K562 (cell line): ENCODE results near the gene DLGAP1. TPM values are rescaled to one million over a fixed set of nuclear protein-coding genes. Genes with fewer than 3 reads are reported as not detected.

Experiments
- ATAC-seq: fragments of 200-7000 bp; cut with Tn5 transposase; 3 replicates; pipeline ENCODE4 v1.9.1; 2020; ENCODE audit warnings: moderate library complexity
- BruUV-seq: library from RNA; stranded (reverse); fragments of 400-500 nt; replicated peaks from 2 replicates; lab custom pipeline; 2021; lab: Mats Ljungman, UMichigan
- CTCF ChIA-PET: fragments of 300-600 bp; formaldehyde crosslinking; extraction: SDS; loops from one replicate; lab custom pipeline; 2021; ENCODE audit warnings: low intra/inter-chr PET ratio; lab: Yijun Ruan, JAX
- POLR2A ChIA-PET: fragments of 300-600, 350-650 bp; sonication (Branson Sonifier 250); formaldehyde crosslinking; extraction: SDS; loops from one replicate; lab custom pipeline; 2021; ENCODE audit warnings: antibody characterized with exemption, inconsistent platforms; lab: Yijun Ruan, JAX
- DNase-seq, 4 experiments: peaks; one replicate each; pipeline versions ENCODE4 v3.0.0 to v3.0.0-alpha.2; 2011 to 2018; ENCODE audit warnings: low spot score in 3 of 4, mixed read lengths in 3 of 4; ENCODE audit errors: extremely low read depth in 1 of 4
- FAIRE-seq: peaks from 2 replicates; lab custom pipeline; 2011; peaks lifted over from hg19 to GRCh38; lab: Jason Lieb, UNC
- H2AFZ ChIP-seq: 2 replicates; pipeline ENCODE4 v1.6.0; 2011; ENCODE audit warnings: low read depth, low read length, control low read depth, inconsistent platforms
- H3K27ac ChIP-seq: fragments of 200-600 bp; 3 replicates; pipeline ENCODE4 v1.8.0; 2011; ENCODE audit warnings: low read depth, mild to moderate bottlenecking, control low read depth, inconsistent platforms, low read length, moderate library complexity, mixed read lengths; ENCODE audit errors: extremely low read depth
- H3K27me3 ChIP-seq, 2 experiments: fragments of 300-600 bp in 1 of 2; 2 replicates in 1 of 2; 3 replicates in 1 of 2; pipeline versions ENCODE4 v1.6.0 to v1.8.0; 2011; ENCODE audit warnings: inconsistent platforms in 2 of 2, low read length in 2 of 2, mild to moderate bottlenecking in 1 of 2, mixed read lengths in 1 of 2, moderate library complexity in 1 of 2; ENCODE audit not compliant: control insufficient read depth in 2 of 2, insufficient read depth in 2 of 2
- H3K36me3 ChIP-seq: fragments of 300-600 bp; 3 replicates; pipeline ENCODE4 v1.8.0; 2011; ENCODE audit warnings: mild to moderate bottlenecking, low read length, inconsistent platforms; ENCODE audit not compliant: control insufficient read depth, insufficient read depth
- H3K4me1 ChIP-seq, 2 experiments: fragments of 200-600 bp in 1 of 2; replicated peaks in 1 of 2; 2 replicates in 1 of 2; 3 replicates in 1 of 2; pipeline versions ENCODE4 v1.5.1 to v1.8.0; 2011; ENCODE audit warnings: inconsistent platforms in 2 of 2, low read length in 2 of 2, mild to moderate bottlenecking in 1 of 2, mixed read lengths in 1 of 2, moderate library complexity in 1 of 2; ENCODE audit not compliant: control insufficient read depth in 2 of 2, insufficient read depth in 2 of 2
- H3K4me2 ChIP-seq: 2 replicates; pipeline ENCODE4 v1.6.1; 2011; ENCODE audit warnings: low read length, control low read depth, inconsistent platforms, mixed read lengths; ENCODE audit not compliant: insufficient read depth
- H3K4me3 ChIP-seq: fragments of 200-600 bp; sonication (generic), shearing (Covaris generic); 2 replicates; pipeline ENCODE4 v1.5.1; 2016; ENCODE audit warnings: control low read depth, inconsistent platforms
- H3K79me2 ChIP-seq: fragments of 200-600 bp; 3 replicates; pipeline ENCODE4 v1.8.0; 2011; ENCODE audit warnings: low read length, inconsistent platforms; ENCODE audit not compliant: control insufficient read depth, insufficient read depth
- H3K9ac ChIP-seq, 2 experiments: 2 replicates each; pipeline versions ENCODE4 v1.6.0 to v1.6.1; 2011; ENCODE audit warnings: low read depth in 2 of 2, low read length in 2 of 2, control low read depth in 1 of 2, inconsistent platforms in 1 of 2, mild to moderate bottlenecking in 1 of 2, mixed read lengths in 1 of 2; ENCODE audit not compliant: insufficient read depth in 1 of 2
- H3K9me1 ChIP-seq: one replicate; pipeline ENCODE4 v1.6.0; 2011; ENCODE audit warnings: inconsistent platforms, mild to moderate bottlenecking, low read length, moderate library complexity; ENCODE audit not compliant: control insufficient read depth, insufficient read depth
- H3K9me3 ChIP-seq: replicated peaks from 2 replicates; pipeline ENCODE4 v1.5.1; 2011; ENCODE audit warnings: low read depth, low read length, inconsistent platforms; ENCODE audit not compliant: control insufficient read depth, insufficient read depth
- H4K20me1 ChIP-seq: replicated peaks from 2 replicates; pipeline ENCODE4 v1.6.1; 2011; ENCODE audit warnings: low read length, inconsistent platforms, mixed read lengths; ENCODE audit not compliant: control insufficient read depth, insufficient read depth
- CBX3 ChIP-seq, 2 experiments: IDR thresholded peaks; 1 replicate in 1 of 2; 2 replicates in 1 of 2; pipeline ENCODE4 v1.6.1; 2012; ENCODE audit warnings: inconsistent platforms in 2 of 2, low read length in 2 of 2, borderline replicate concordance in 1 of 2, control low read depth in 1 of 2
- CBX5 ChIP-seq: IDR thresholded peaks from 2 replicates; pipeline ENCODE4 v1.6.1; 2014; ENCODE audit warnings: low read depth, borderline replicate concordance
- HBP1 ChIP-seq: fragments of 450-650 bp; formaldehyde crosslinking; IDR thresholded peaks from 2 replicates; pipeline ENCODE4 v1.4.0; 2022; ENCODE audit warnings: missing genetic modification characterization
- MYNN ChIP-seq, 2 experiments: sonication (generic); formaldehyde crosslinking in 1 of 2; IDR thresholded peaks; 2 replicates each; pipeline versions ENCODE4 v1.5.0 to v1.6.1; 2016 to 2020; ENCODE audit warnings: antibody characterized with exemption in 1 of 2, missing genetic modification reagents in 1 of 2
- TRIM28 ChIP-seq: fragments of 450-650 bp; IDR thresholded peaks from 2 replicates; pipeline ENCODE4 v1.6.1; 2017
- U2AF1 ChIP-seq: fragments of 200-400 bp; formaldehyde crosslinking; optimal IDR thresholded peaks from 2 replicates; pipeline ENCODE3; 2017; ENCODE audit warnings: mild to moderate bottlenecking, low read depth, low read length, moderate library complexity
- ZNF384 ChIP-seq: IDR thresholded peaks from 2 replicates; pipeline ENCODE4 v1.6.1; 2012; ENCODE audit warnings: low read depth, low read length, improper control_type of control experiment
- WGBS: fragments of 100-300 bp; shearing (Covaris generic); methylation state at CpG from one replicate; pipeline ENCODE4 v1.1.6; 2016; ENCODE audit warnings: low coverage, mixed read lengths; ENCODE audit not compliant: insufficient coverage; ENCODE audit errors: missing lambda C conversion rate; 5-methylcytosine and 5-hydroxymethylcytosine counted together
- in situ Hi-C: fragments of 300-500 bp; cut with MboI; formaldehyde crosslinking; loops from 4 replicates; pipeline ENCODE4 v1.15.0; 2018; ENCODE audit warnings: inconsistent platforms, mixed read lengths
- intact Hi-C: fragments of 100-400 bp; cut with micrococcal nuclease; formaldehyde crosslinking; loops from 2 replicates; pipeline ENCODE4 v1.14.2; 2022
- polyA plus RNA-seq, 8 experiments: library from polyadenylated mRNA; depleted of rRNA in 4 of 8; stranded (reverse) in 5 of 8; unstranded in 3 of 8; fragments of >200 nt; fragmentation: Nextera tagmentation in 2 of 8; fragmentation: Illumina TruSeq in 1 of 8; extraction: Ambion mirVana in 2 of 8; extraction: Trizol in 1 of 8; gene quantifications; 2 replicates each; pipeline versions ENCODE4 v1.2.1 to v1.2.3, GENCODE V29; 2011 to 2014; ENCODE audit warnings: inconsistent platforms in 1 of 8, missing spikeins in 1 of 8
- total RNA-seq, 7 experiments: library from RNA; depleted of rRNA in 6 of 7; stranded (reverse); fragments of >200 nt in 6 of 7; fragmentation: Illumina TruSeq in 2 of 7; extraction: Trizol in 2 of 7; gene quantifications; 2 replicates each; pipeline versions ENCODE4 v1.2.1 to v1.2.3, GENCODE V29; 2011 to 2021; ENCODE audit warnings: low replicate concordance in 1 of 7

DLGAP1 gene
- total and polyA plus RNA-seq, 9 of the 15 experiments (the other 6 are each of a cell fraction or from before 2014, with no cell fraction given) = 0.04 to 0.22 (median 0.08) TPM

GRCh38 chr18:3982541-3982940 is 472.6 kb downstream of the DLGAP1 start (continued):
- TF ChIP-seq MYNN (IDR thresholded peaks at IDR 0.05) = no peak
- TF ChIP-seq MYNN (CRISPR knock-in tag; IDR thresholded peaks at IDR 0.05) = no peak
- no peak for TF ChIP-seq U2AF1
- TF ChIP-seq, all 486 proteins: peak for 0

- no peak overlapping the region for H3K27ac ChIP-seq
- no TSS peak for BruUV-seq
- CTCF ChIA-PET = no interaction called here
- peak; percentile 82 for TF ChIP-seq TRIM28
- peak; percentile 71; the same call in 1 of the 2 replicates for TF ChIP-seq CBX5
- TF ChIP-seq CBX3 (IDR thresholded peaks at IDR 0.05; ENCODE audit: borderline replicate concordance in 1 of 2, low read length in 2 of 2) = 0 out of 3 replicates have a peak, but pooled peaks of 1 of the 2 experiments have one; percentile 18
- TF ChIP-seq HBP1 (CRISPR knock-in tag) = no peak
- TF ChIP-seq ZNF384 = peak; percentile 32; the same call in 1 of the 2 replicates
- TF ChIP-seq, all 486 proteins: peak for 4
- FAIRE-seq (no peak), DNase-seq (no peak), ATAC-seq (no peak)
- no peak overlapping the region for H3K4me2 ChIP-seq
- no peaks in the 10 kb centered on the region for H3K9me1 ChIP-seq
- 2% methylated on average over 4 of the region's 4 CpGs for WGBS
- H3K9me3 ChIP-seq = no peaks in the 10 kb centered on the region; the same call in 1 of the 2 replicates
- H3K27me3 ChIP-seq = peaks cover 0 to 8% of the 10 kb centered on the region in 2 experiments; a peak in 1 of 5 replicates
- H3K4me1 ChIP-seq = peaks cover 0 to 4% of the 10 kb centered on the region in 2 experiments; a peak in 2 of 5 replicates
- no peaks in the 10 kb centered on the region for H4K20me1 ChIP-seq
- H3K4me3 ChIP-seq = no peak overlapping the region
- POLR2A ChIA-PET = no interaction called here
- H2AFZ ChIP-seq = no peak overlapping the region
- intact Hi-C loops (no loop called here), in situ Hi-C loops (loop anchor here (25.0 kb wide), 1 partner anchor 1042 kb away; no protein-coding TSS in a partner anchor)
- no peaks in the 10 kb centered on the region for H3K79me2 ChIP-seq
- H3K36me3 ChIP-seq = no peaks in the 10 kb centered on the region
- H3K9ac ChIP-seq = no peak overlapping the region
These were observed 476.1 kb downstream of the DLGAP1 start for GRCh38 chr18:3979024-3979423.
